Mucosa of descending colon (tissue), 3 donors: Measurements from ENCODE around the gene MED12L. TPM values are rescaled to one million over a fixed set of nuclear protein-coding genes. Genes with fewer than 3 reads are reported as not detected.
"Not testable (repeated sequence)": the region's sequence is repeated elsewhere in the genome, so short reads cannot be mapped to it uniquely, and the experiment has no call there.

ENCODE experiments used
- ATAC-seq: fragments of 200-7000 bp; cut with Tn5 transposase; one replicate; pipeline ENCODE4 v1.9.1; 2020; ENCODE audit warnings: mild to moderate bottlenecking, moderate library complexity
- DNase-seq, 3 donors: peaks; one replicate each; pipeline ENCODE4 v3.0.0-alpha.2; 2020
- H3K36me3 ChIP-seq: fragments of 200-600 bp; one replicate; pipeline ENCODE4 v1.8.0; 2021; ENCODE audit warnings: low read depth, mild to moderate bottlenecking
- H3K4me1 ChIP-seq: fragments of 200-600 bp; one replicate; pipeline ENCODE4 v1.8.0; 2021; ENCODE audit warnings: low read depth, mild to moderate bottlenecking
- H3K4me3 ChIP-seq: fragments of 200-600 bp; one replicate; pipeline ENCODE4 v1.8.0; 2021; ENCODE audit warnings: mild to moderate bottlenecking
- H3K9me3 ChIP-seq: fragments of 200-600 bp; one replicate; pipeline ENCODE4 v1.8.0; 2021; ENCODE audit warnings: mild to moderate bottlenecking
- CTCF ChIP-seq: fragments of 200-600 bp; IDR thresholded peaks from one replicate; pipeline ENCODE4 v1.8.0; 2022; ENCODE audit warnings: antibody characterized with exemption, mild to moderate bottlenecking
- intact Hi-C, 2 donors: fragments of 100-400 bp; cut with DNase I in 1 of 2; cut with micrococcal nuclease in 1 of 2; formaldehyde crosslinking; loops; one replicate each; pipeline versions ENCODE4 v1.11.0 to v1.11.1; 2022; cut with DNase I, micrococcal nuclease
- total RNA-seq, 3 donors: library from RNA; stranded (reverse); fragmentation: NEBNext Ultra II Directional in 2 of 3; extraction: Animal tissue kit (Norgen Biotek cat#: 25700) in 2 of 3; gene quantifications; one replicate each; pipeline versions ENCODE4 v1.2.1 to v1.2.4, GENCODE V29; 2021 to 2023
- donor health status: DM: no; HTN: no; CAD: no; lungs with moderate emphysema.
- donor health status: DM: no; HTN: no; CAD: no.
- donor health status: DM: no; HTN: yes; CAD: no.

The MED12L gene
- total RNA-seq, 3 donors from 2014 or later, result 0.39 to 2.4 (median 0.55) TPM

- Histone ChIP-seq H3K9me3 (no peaks in the 10 kb centered on the region), H3K36me3 (no peaks in the 10 kb centered on the region), H3K4me3 (no peak overlapping the region), H3K4me1 (no peaks in the 10 kb centered on the region)
- intact Hi-C loops, result no loop called here
- no peak for DNase-seq
- ATAC-seq, result no peak
- no peak for TF ChIP-seq CTCF
Measured at GRCh38 chr3:151234825-151235224, 149.4 kb downstream of the MED12L start.

- intact Hi-C loops, result no loop called here
- ATAC-seq (no peak), DNase-seq (peak in 1 of 3 donors; percentile 30)
Measured at GRCh38 chr3:151236316-151236715, 150.9 kb downstream of the MED12L start.

GRCh38 chr3:151236736-151237135, 151.3 kb downstream of the MED12L start:
- DNase-seq, result no peak
- intact Hi-C loops, result no loop called here
- no peak for TF ChIP-seq CTCF
- no peaks in the 10 kb centered on the region for H3K36me3 ChIP-seq
- ATAC-seq, result no peak
- H3K4me1 ChIP-seq, result no peaks in the 10 kb centered on the region
- H3K9me3 ChIP-seq, result no peaks in the 10 kb centered on the region
- H3K4me3 ChIP-seq, result no peak overlapping the region

More at GRCh38 chr3:151236316-151236715, 150.9 kb downstream of the MED12L start:
- Histone ChIP-seq H3K4me1 (no peaks in the 10 kb centered on the region), H3K4me3 (no peak overlapping the region), H3K36me3 (no peaks in the 10 kb centered on the region), H3K9me3 (no peaks in the 10 kb centered on the region)
- TF ChIP-seq CTCF, result no peak

- H3K36me3 ChIP-seq, H3K4me1 ChIP-seq, H3K9me3 ChIP-seq, ATAC-seq, intact Hi-C loops, DNase-seq, H3K4me3 ChIP-seq: not testable (repeated sequence)
Measured at GRCh38 chr3:151242006-151242405, 156.5 kb downstream of the MED12L start.

GRCh38 chr3:151248772-151249337, 163.4 kb downstream of the MED12L start:
- intact Hi-C loops, result no loop called here
- no peak overlapping the region for H3K4me3 ChIP-seq

GRCh38 chr3:151256749-151257148, 171.3 kb downstream of the MED12L start:
- no peaks in the 10 kb centered on the region for H3K4me1 ChIP-seq
- ATAC-seq (no peak), DNase-seq (no peak)
- intact Hi-C loops, result no loop called here
- H3K4me3 ChIP-seq, result no peak overlapping the region
- no peaks in the 10 kb centered on the region for H3K36me3 ChIP-seq
- no peak for TF ChIP-seq CTCF
- H3K9me3 ChIP-seq, result no peaks in the 10 kb centered on the region

More at GRCh38 chr3:151248772-151249337, 163.4 kb downstream of the MED12L start:
- no peak for TF ChIP-seq CTCF
- H3K4me1 ChIP-seq, result no peaks in the 10 kb centered on the region
- no peak for DNase-seq
- no peak for ATAC-seq
- H3K9me3 ChIP-seq, result no peaks in the 10 kb centered on the region
- H3K36me3 ChIP-seq, result no peaks in the 10 kb centered on the region
